Measurements from ENCODE around the gene TYW5.

DNA sequence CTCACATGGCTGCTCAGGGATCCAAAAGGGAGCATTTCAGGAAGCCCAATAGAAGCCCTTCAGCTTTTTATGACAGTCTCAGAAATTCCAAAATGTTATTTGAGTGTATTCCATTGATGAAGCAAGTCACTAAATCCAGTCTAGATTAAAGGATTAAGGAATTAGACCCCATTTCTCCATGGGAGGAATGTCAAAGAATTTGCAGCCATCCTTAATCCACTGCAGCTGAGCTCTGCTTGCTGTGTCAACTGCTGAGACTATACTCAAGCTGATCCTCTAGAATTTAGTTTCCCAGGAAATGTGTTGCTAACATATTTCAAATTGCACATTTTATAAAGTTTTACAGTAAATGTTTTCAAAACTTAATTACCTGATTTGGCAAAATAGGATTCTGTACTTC is 72.6 kb downstream of the TYW5 start:
- TF ChIP-seq CTCF (IDR thresholded peaks at IDR 0.05) (no peak), POLR2A (IDR thresholded peaks at IDR 0.05) (no peak)

All from esophagus squamous epithelium (tissue), 4 donors.